ENCODE measurements around the gene HAPLN1.

DNA sequence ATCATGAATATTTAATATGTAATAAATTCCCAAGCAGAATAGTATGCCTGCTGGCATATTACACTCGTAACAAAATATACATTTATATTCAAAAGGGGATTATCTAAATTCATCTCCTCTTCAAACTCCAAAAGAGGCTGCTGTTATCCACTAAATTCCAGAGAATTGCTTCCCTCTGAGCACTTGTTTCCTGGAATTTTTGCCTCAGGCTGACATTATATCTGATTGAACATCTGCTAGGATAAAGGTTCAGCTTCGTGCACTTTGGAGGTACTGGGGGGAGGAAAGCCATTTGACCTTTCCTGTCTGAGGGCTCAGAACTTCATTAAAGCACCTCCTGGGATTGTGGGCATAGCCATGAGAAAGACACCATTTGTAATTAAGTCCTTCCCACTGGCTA, 4.3 kb upstream of the HAPLN1 start:
- TF ChIP-seq, protein P1, sequence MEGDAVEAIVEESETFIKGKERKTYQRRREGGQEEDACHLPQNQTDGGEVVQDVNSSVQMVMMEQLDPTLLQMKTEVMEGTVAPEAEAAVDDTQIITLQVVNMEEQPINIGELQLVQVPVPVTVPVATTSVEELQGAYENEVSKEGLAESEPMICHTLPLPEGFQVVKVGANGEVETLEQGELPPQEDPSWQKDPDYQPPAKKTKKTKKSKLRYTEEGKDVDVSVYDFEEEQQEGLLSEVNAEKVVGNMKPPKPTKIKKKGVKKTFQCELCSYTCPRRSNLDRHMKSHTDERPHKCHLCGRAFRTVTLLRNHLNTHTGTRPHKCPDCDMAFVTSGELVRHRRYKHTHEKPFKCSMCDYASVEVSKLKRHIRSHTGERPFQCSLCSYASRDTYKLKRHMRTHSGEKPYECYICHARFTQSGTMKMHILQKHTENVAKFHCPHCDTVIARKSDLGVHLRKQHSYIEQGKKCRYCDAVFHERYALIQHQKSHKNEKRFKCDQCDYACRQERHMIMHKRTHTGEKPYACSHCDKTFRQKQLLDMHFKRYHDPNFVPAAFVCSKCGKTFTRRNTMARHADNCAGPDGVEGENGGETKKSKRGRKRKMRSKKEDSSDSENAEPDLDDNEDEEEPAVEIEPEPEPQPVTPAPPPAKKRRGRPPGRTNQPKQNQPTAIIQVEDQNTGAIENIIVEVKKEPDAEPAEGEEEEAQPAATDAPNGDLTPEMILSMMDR (IDR thresholded peaks at IDR 0.05): no peak
- no peak for TF ChIP-seq POLR2A (IDR thresholded peaks at IDR 0.05)

All from right lobe of liver (tissue), 4 donors.